Endodermal cell (in vitro differentiated cells): ENCODE data around the gene PAIP2. TPM values are rescaled to one million over a fixed set of nuclear protein-coding genes. Genes with fewer than 3 reads are reported as not detected.

Experiments used
- DNase-seq: peaks from one replicate; pipeline ENCODE4 v3.0.0-alpha.2; 2017
- H3K27ac ChIP-seq: 2 replicates; pipeline ENCODE4 v1.5.1; 2013; ENCODE audit warnings: mild to moderate bottlenecking, low read depth, low read length, moderate library complexity
- H3K27me3 ChIP-seq: 2 replicates; pipeline ENCODE4 v1.6.1; 2013; ENCODE audit warnings: mild to moderate bottlenecking, low read length, moderate library complexity; ENCODE audit not compliant: insufficient read depth, control insufficient read depth, poor library complexity, severe bottlenecking
- H3K36me3 ChIP-seq: 2 replicates; pipeline ENCODE4 v1.7.0; 2013; ENCODE audit warnings: mild to moderate bottlenecking, low read length, moderate library complexity; ENCODE audit not compliant: control insufficient read depth, insufficient read depth
- H3K4me1 ChIP-seq: one replicate; pipeline ENCODE4 v1.7.0; 2013; ENCODE audit warnings: low read length; ENCODE audit not compliant: control insufficient read depth, insufficient read depth
- H3K4me3 ChIP-seq: 2 replicates; pipeline ENCODE4 v1.5.1; 2013; ENCODE audit warnings: mild to moderate bottlenecking, low read length, moderate library complexity
- H3K9ac ChIP-seq: 2 replicates; pipeline ENCODE4 v1.6.1; 2013; ENCODE audit warnings: mild to moderate bottlenecking, low read length, moderate library complexity; ENCODE audit not compliant: poor library complexity, severe bottlenecking; ENCODE audit errors: extremely low read depth
- H3K9me3 ChIP-seq: 2 replicates; pipeline ENCODE4 v1.6.1; 2013; ENCODE audit warnings: mild to moderate bottlenecking, low read length, moderate library complexity; ENCODE audit not compliant: control insufficient read depth
- H3K27ac Mint-ChIP-seq: 2 replicates; pipeline ENCODE4 v1.8.0; 2020; ENCODE audit warnings: mixed read lengths
- H3K27me3 Mint-ChIP-seq: 2 replicates; pipeline ENCODE4 v1.8.0; 2021; ENCODE audit warnings: mild to moderate bottlenecking, mixed read lengths; ENCODE audit not compliant: insufficient read depth
- H3K36me3 Mint-ChIP-seq: 2 replicates; pipeline ENCODE4 v1.8.0; 2020; ENCODE audit warnings: low read depth, mixed read lengths
- H3K4me1 Mint-ChIP-seq: 2 replicates; pipeline ENCODE4 v1.8.0; 2020; ENCODE audit warnings: mixed read lengths
- H3K4me3 Mint-ChIP-seq: 2 replicates; pipeline ENCODE4 v1.8.0; 2020; ENCODE audit warnings: mild to moderate bottlenecking, moderate library complexity, mixed read lengths
- H3K9me3 Mint-ChIP-seq: 2 replicates; pipeline ENCODE4 v1.8.0; 2020; ENCODE audit warnings: mild to moderate bottlenecking, mixed read lengths
- WGBS, 2 experiments: methylation state at CpG; one replicate each; pipeline versions ENCODE4 v1.1.5 to v1.1.7; 2013; ENCODE audit warnings: missing lambda C conversion rate in 2 of 2, mixed read lengths in 1 of 2; ENCODE audit not compliant: insufficient coverage in 1 of 2, insufficient read length in 1 of 2; 5-methylcytosine and 5-hydroxymethylcytosine counted together
- total RNA-seq, 2 donors: library from RNA; stranded (reverse); fragmentation: NEBNext Ultra II Directional in 1 of 2; extraction: Animal tissue kit (Norgen Biotek cat#: 25700) in 1 of 2; gene quantifications; 2 replicates in 1 of 2; 3 replicates in 1 of 2; pipeline ENCODE4 v1.2.1, GENCODE V29; 2021
- TF ChIP-seq, protein P1 (sequence below): fragments of 200-600 bp; sonication (generic); conservative IDR thresholded peaks from 2 replicates; pipeline ENCODE4 v1.5.0; 2021; ENCODE audit warnings: antibody characterized with exemption, mild to moderate bottlenecking

The PAIP2 gene
- total RNA-seq, 2 donors from 2014 or later = 128 to 142 TPM

GRCh38 chr5:139369181-139369580, 27.5 kb downstream of the PAIP2 start:
- WGBS, 2 experiments = 83% methylated on average over 1 of the region's 1 CpG; no CpG with 5 or more reads in 1 of the 2 experiments
- peaks cover 66% of the 10 kb centered on the region for H3K36me3 Mint-ChIP-seq
- no peak overlapping the region for H3K4me3 Mint-ChIP-seq
- no peak overlapping the region for H3K27ac ChIP-seq
- no peaks in the 10 kb centered on the region for H3K9me3 Mint-ChIP-seq
- no peak for DNase-seq
- no peak overlapping the region for H3K9ac ChIP-seq
- H3K9me3 ChIP-seq = no peaks in the 10 kb centered on the region
- TF ChIP-seq, protein P1, sequence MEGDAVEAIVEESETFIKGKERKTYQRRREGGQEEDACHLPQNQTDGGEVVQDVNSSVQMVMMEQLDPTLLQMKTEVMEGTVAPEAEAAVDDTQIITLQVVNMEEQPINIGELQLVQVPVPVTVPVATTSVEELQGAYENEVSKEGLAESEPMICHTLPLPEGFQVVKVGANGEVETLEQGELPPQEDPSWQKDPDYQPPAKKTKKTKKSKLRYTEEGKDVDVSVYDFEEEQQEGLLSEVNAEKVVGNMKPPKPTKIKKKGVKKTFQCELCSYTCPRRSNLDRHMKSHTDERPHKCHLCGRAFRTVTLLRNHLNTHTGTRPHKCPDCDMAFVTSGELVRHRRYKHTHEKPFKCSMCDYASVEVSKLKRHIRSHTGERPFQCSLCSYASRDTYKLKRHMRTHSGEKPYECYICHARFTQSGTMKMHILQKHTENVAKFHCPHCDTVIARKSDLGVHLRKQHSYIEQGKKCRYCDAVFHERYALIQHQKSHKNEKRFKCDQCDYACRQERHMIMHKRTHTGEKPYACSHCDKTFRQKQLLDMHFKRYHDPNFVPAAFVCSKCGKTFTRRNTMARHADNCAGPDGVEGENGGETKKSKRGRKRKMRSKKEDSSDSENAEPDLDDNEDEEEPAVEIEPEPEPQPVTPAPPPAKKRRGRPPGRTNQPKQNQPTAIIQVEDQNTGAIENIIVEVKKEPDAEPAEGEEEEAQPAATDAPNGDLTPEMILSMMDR = no peak
- no peaks in the 10 kb centered on the region for H3K27me3 Mint-ChIP-seq
- H3K27ac Mint-ChIP-seq = no peak overlapping the region
- no peak overlapping the region for H3K4me3 ChIP-seq
- peaks cover 80% of the 10 kb centered on the region for H3K36me3 ChIP-seq
- H3K4me1 Mint-ChIP-seq = no peaks in the 10 kb centered on the region
- no peaks in the 10 kb centered on the region for H3K27me3 ChIP-seq
- no peaks in the 10 kb centered on the region for H3K4me1 ChIP-seq

- Mint-ChIP-seq H3K4me3 (no peak overlapping the region), H3K27ac (no peak overlapping the region), H3K36me3 (peaks cover 52% of the 10 kb centered on the region), H3K27me3 (no peaks in the 10 kb centered on the region), H3K4me1 (no peaks in the 10 kb centered on the region), H3K9me3 (peaks cover 2% of the 10 kb centered on the region)
- no peak overlapping the region for H3K4me3 ChIP-seq
- H3K9ac ChIP-seq = no peak overlapping the region
- no peaks in the 10 kb centered on the region for H3K4me1 ChIP-seq
- DNase-seq = no peak
- no peaks in the 10 kb centered on the region for H3K9me3 ChIP-seq
- TF ChIP-seq, protein P1 = no peak
- peaks cover 57% of the 10 kb centered on the region for H3K36me3 ChIP-seq
- H3K27ac ChIP-seq = no peak overlapping the region
- 92 to 97% methylated on average over 5 to 7 of the region's 7 CpGs for WGBS, 2 experiments
- H3K27me3 ChIP-seq = no peaks in the 10 kb centered on the region
Measured at GRCh38 chr5:139371482-139372435, 30.1 kb downstream of the PAIP2 start.

DNA sequence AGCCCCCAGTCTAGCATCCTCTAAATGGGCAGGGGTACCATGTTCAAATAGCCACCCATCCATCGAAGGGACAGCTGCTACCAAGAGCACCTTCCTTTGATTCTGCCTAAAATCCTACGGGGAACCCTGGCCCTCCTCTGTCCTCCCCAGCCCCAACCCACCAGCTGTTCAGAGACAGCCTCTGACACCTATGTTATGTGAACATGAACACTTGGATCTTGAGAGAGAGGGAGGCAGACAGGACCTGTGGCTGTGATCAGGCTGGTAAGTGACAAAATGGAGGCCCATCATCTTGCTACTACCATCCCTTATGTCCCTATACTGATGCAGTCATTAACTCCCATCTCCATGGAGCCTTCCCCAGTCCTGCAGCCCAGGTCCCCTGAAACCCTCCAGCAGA, 33.3 kb downstream of the PAIP2 start:
- no peak overlapping the region for H3K9ac ChIP-seq
- Mint-ChIP-seq H3K36me3 (peaks cover 35% of the 10 kb centered on the region), H3K27me3 (no peaks in the 10 kb centered on the region), H3K4me3 (no peak overlapping the region), H3K9me3 (peaks cover 2% of the 10 kb centered on the region), H3K4me1 (no peaks in the 10 kb centered on the region), H3K27ac (no peak overlapping the region)
- WGBS, 2 experiments = 94 to 100% methylated on average over 1 to 2 of the region's 2 CpGs
- TF ChIP-seq, protein P1 = no peak
- peaks cover 33% of the 10 kb centered on the region for H3K36me3 ChIP-seq
- H3K27ac ChIP-seq = no peak overlapping the region
- DNase-seq = peak; percentile 51
- H3K27me3 ChIP-seq = no peaks in the 10 kb centered on the region
- H3K9me3 ChIP-seq = no peaks in the 10 kb centered on the region
- H3K4me1 ChIP-seq = no peaks in the 10 kb centered on the region
- no peak overlapping the region for H3K4me3 ChIP-seq
